GM11168 (cell line): ENCODE data around the gene CYB5R3.

ENCODE experiments used
- in situ Hi-C: fragments of 300-500 bp; cut with MboI; formaldehyde crosslinking; loops from one replicate; pipeline ENCODE4 v1.12.0; 2022; ENCODE audit warnings: low sequenced_read_pairs; ENCODE audit not compliant: unreplicated experiment

The CYB5R3 gene

GRCh38 chr22:42646569-42647525, 2.3 kb downstream of the CYB5R3 start:
- in situ Hi-C loops, result no loop called here

GRCh38 chr22:42645938-42646568, 3.1 kb downstream of the CYB5R3 start:
- in situ Hi-C loops, result no loop called here

GRCh38 chr22:42645341-42645937, 3.8 kb downstream of the CYB5R3 start:
- in situ Hi-C loops, result no loop called here

GRCh38 chr22:42644422-42645340, 4.5 kb downstream of the CYB5R3 start:
- in situ Hi-C loops, result no loop called here

- in situ Hi-C loops, result no loop called here
Measured at GRCh38 chr22:42643634-42644421, 5.4 kb downstream of the CYB5R3 start.

- in situ Hi-C loops, result no loop called here
Measured at GRCh38 chr22:42642806-42643633, 6.2 kb downstream of the CYB5R3 start.

GRCh38 chr22:42641801-42642413, 7.3 kb downstream of the CYB5R3 start:
- in situ Hi-C loops, result no loop called here

GRCh38 chr22:42639541-42640241, 9.5 kb downstream of the CYB5R3 start:
- in situ Hi-C loops, result no loop called here

GRCh38 chr22:42637555-42637954, 11.6 kb downstream of the CYB5R3 start:
- in situ Hi-C loops, result no loop called here

GRCh38 chr22:42636506-42636905, 12.7 kb downstream of the CYB5R3 start:
- in situ Hi-C loops, result no loop called here

GRCh38 chr22:42635531-42635930, 13.7 kb downstream of the CYB5R3 start:
- in situ Hi-C loops, result no loop called here

- in situ Hi-C loops, result no loop called here
Measured at GRCh38 chr22:42633013-42633412, 16.2 kb downstream of the CYB5R3 start.

GRCh38 chr22:42632096-42632495, 17.1 kb downstream of the CYB5R3 start:
- in situ Hi-C loops, result no loop called here

- in situ Hi-C loops, result no loop called here
Measured at GRCh38 chr22:42630901-42631602, 18.1 kb downstream of the CYB5R3 start.

GRCh38 chr22:42630211-42630610, 19.0 kb downstream of the CYB5R3 start:
- in situ Hi-C loops, result no loop called here

GRCh38 chr22:42627981-42628380, 21.2 kb downstream of the CYB5R3 start:
- in situ Hi-C loops, result no loop called here
